GM12878 (cell line): ENCODE results near the gene ELP4. TPM values are rescaled to one million over a fixed set of nuclear protein-coding genes. Genes with fewer than 3 reads are reported as not detected.
"Not testable (repeated sequence)": the region's sequence is repeated elsewhere in the genome, so short reads cannot be mapped to it uniquely, and the experiment has no call there.

Experiments used
- ATAC-seq: fragments of 200-7000 bp; cut with Tn5 transposase; 3 replicates; pipeline ENCODE4 v1.9.1; 2020; ENCODE audit warnings: mild to moderate bottlenecking, moderate library complexity
- BruUV-seq: library from RNA; stranded (reverse); fragments of 400-500 nt; replicated peaks from 2 replicates; lab custom pipeline; 2021; lab: Mats Ljungman, UMichigan
- CTCF ChIA-PET: fragments of 300-600 bp; sonication (Branson Sonifier 250); formaldehyde crosslinking; extraction: SDS; loops from one replicate; lab custom pipeline; 2021; ENCODE audit warnings: inconsistent platforms; lab: Yijun Ruan, JAX
- POLR2A ChIA-PET: fragments of 350-600 bp; formaldehyde crosslinking; extraction: SDS; loops from one replicate; lab custom pipeline; 2021; ENCODE audit warnings: inconsistent platforms; lab: Charles Lee
- RAD21 ChIA-PET: fragments of 300-600 bp; sonication (Branson Sonifier 250); formaldehyde crosslinking; loops from one replicate; lab custom pipeline; 2023; ENCODE audit warnings: antibody characterized with exemption; ENCODE audit not compliant: unreplicated experiment; lab: Charles Lee
- SMC1A ChIA-PET: fragments of 300-600 bp; sonication (Branson Sonifier 250); formaldehyde crosslinking; loops from one replicate; lab custom pipeline; 2023; ENCODE audit not compliant: unreplicated experiment, uncharacterized antibody; lab: Charles Lee
- DNase-seq: peaks from one replicate; pipeline ENCODE4 v3.0.0-alpha.2; 2011; ENCODE audit warnings: low read depth, low spot score
- FAIRE-seq: peaks from 3 replicates; lab custom pipeline; 2011; peaks lifted over from hg19 to GRCh38; lab: Jason Lieb, UNC
- H2AFZ ChIP-seq: 2 replicates; pipeline ENCODE4 v1.6.0; 2011; ENCODE audit warnings: low read depth, low read length, control low read depth; ENCODE audit not compliant: control insufficient read depth
- H3K27ac ChIP-seq: 2 replicates; pipeline ENCODE4 v1.5.1; 2011; ENCODE audit warnings: control low read depth; ENCODE audit not compliant: control insufficient read depth, insufficient read depth
- H3K27me3 ChIP-seq, 2 experiments: replicated peaks in 1 of 2; 2 replicates each; pipeline versions ENCODE4 v1.6.0 to v1.6.1; 2011; ENCODE audit warnings: low read length in 1 of 2; ENCODE audit not compliant: control insufficient read depth in 2 of 2, insufficient read depth in 2 of 2
- H3K36me3 ChIP-seq, 2 experiments: 2 replicates each; pipeline ENCODE4 v1.5.1; 2011; ENCODE audit warnings: low read length in 1 of 2; ENCODE audit not compliant: control insufficient read depth in 2 of 2, insufficient read depth in 2 of 2
- H3K4me1 ChIP-seq: 2 replicates; pipeline ENCODE4 v1.6.1; 2011; ENCODE audit warnings: mild to moderate bottlenecking, low read length, moderate library complexity, mixed read lengths; ENCODE audit not compliant: control insufficient read depth, insufficient read depth
- H3K4me2 ChIP-seq: 2 replicates; pipeline ENCODE4 v1.6.0; 2011; ENCODE audit warnings: control low read depth; ENCODE audit not compliant: control insufficient read depth, insufficient read depth
- H3K4me3 ChIP-seq: fragments of 200-600 bp; sonication (generic); 2 replicates; pipeline ENCODE4 v1.5.1; 2016
- H3K79me2 ChIP-seq: 2 replicates; pipeline ENCODE4 v1.6.0; 2011; ENCODE audit warnings: low read length; ENCODE audit not compliant: control insufficient read depth, insufficient read depth
- H3K9ac ChIP-seq: 2 replicates; pipeline ENCODE4 v1.8.0; 2011; ENCODE audit warnings: low read length, control low read depth, mixed read lengths; ENCODE audit not compliant: control insufficient read depth, insufficient read depth
- H3K9me3 ChIP-seq: replicated peaks from 3 replicates; pipeline ENCODE4 v1.5.1; 2011; ENCODE audit warnings: mild to moderate bottlenecking, low read length; ENCODE audit not compliant: control insufficient read depth, insufficient read depth
- H4K20me1 ChIP-seq: 2 replicates; pipeline ENCODE4 v1.6.0; 2011; ENCODE audit not compliant: control insufficient read depth, insufficient read depth
- ZNF274 ChIP-seq: IDR thresholded peaks from one replicate; pipeline ENCODE4 v1.8.0; 2011; ENCODE audit not compliant: insufficient read length, insufficient read depth
- WGBS: methylation state at CpG from one replicate; pipeline ENCODE4 v1.1.6; 2016; ENCODE audit warnings: low lambda C conversion rate; ENCODE audit not compliant: insufficient replicate concordance, insufficient coverage; ENCODE audit errors: missing lambda C conversion rate; 5-methylcytosine and 5-hydroxymethylcytosine counted together
- in situ Hi-C: fragments of 300-500 bp; cut with MboI; formaldehyde crosslinking; loops from 9 replicates; pipeline ENCODE4 v1.14.3; 2018; ENCODE audit warnings: mixed read lengths
- intact Hi-C: fragments of 100-400 bp; cut with micrococcal nuclease; formaldehyde crosslinking; loops from one replicate; pipeline ENCODE4 v1.14.2; 2022; ENCODE audit not compliant: unreplicated experiment
- polyA plus RNA-seq, 11 experiments: library from polyadenylated mRNA; depleted of rRNA in 4 of 11; unstranded in 6 of 11; stranded (reverse) in 5 of 11; fragments of >200 nt; fragmentation: Nextera tagmentation in 4 of 11; fragmentation: Illumina TruSeq in 1 of 11; extraction: Ambion mirVana in 4 of 11; extraction: Trizol in 1 of 11; gene quantifications; 1 replicate in 1 of 11; 2 replicates in 10 of 11; pipeline versions ENCODE4 v1.2.1 to v1.2.3, GENCODE V29; 2011 to 2016; ENCODE audit warnings: inconsistent platforms in 2 of 11, missing spikeins in 2 of 11, low read depth in 1 of 11
- total RNA-seq, 4 experiments: library from RNA; depleted of rRNA in 3 of 4; stranded (reverse); fragments of >200 nt in 3 of 4; fragmentation: Illumina TruSeq in 1 of 4; extraction: Trizol in 1 of 4; gene quantifications; 2 replicates each; pipeline versions ENCODE4 v1.2.1 to v1.2.3, GENCODE V29; 2013 to 2021

The ELP4 gene
- total and polyA plus RNA-seq, 10 of the 15 experiments (the other 5 are each of a cell fraction or from before 2014, with no cell fraction given): 17.7 to 36.1 (median 27.0) TPM

DNA sequence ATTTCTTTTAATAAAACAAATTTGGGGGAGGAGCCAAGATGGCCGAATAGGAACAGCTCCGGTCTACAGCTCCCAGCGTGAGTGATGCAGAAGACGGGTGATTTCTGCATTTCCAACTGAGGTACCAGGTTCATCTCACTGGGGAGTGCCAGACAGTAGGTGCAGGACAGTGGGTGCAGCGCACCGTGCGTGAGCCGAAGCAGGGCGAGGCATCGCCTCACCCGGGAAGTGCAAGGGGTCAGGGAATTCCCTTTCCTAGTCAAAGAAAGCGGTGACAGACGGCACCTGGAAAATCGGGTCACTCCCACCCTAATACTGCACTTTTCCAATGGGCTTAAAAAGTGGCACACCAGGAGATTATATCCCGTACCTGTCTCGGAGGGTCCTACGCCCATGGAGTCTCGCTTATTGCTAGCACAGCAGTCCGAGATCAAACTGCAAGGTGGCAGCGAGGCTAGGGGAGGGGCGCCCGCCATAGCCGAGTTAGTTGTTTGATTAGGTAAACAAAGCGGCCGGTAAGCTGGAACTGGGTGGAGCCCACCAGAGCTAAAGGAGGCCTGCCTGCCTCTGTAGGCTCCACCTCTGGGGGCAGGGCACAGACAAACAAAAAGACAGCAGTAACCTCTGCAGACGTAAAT is 231.3 kb downstream of the ELP4 start:
- H3K36me3 ChIP-seq, H2AFZ ChIP-seq, H3K27ac ChIP-seq, DNase-seq, BruUV-seq, POLR2A ChIA-PET, H4K20me1 ChIP-seq, CTCF ChIA-PET, RAD21 ChIA-PET, H3K4me2 ChIP-seq, H3K79me2 ChIP-seq, H3K4me1 ChIP-seq, FAIRE-seq, H3K4me3 ChIP-seq, intact Hi-C loops, H3K27me3 ChIP-seq, H3K9ac ChIP-seq, H3K9me3 ChIP-seq, SMC1A ChIA-PET, ATAC-seq, in situ Hi-C loops: not testable (repeated sequence)
- 95% methylated on average over 26 of the region's 26 CpGs for WGBS

DNA sequence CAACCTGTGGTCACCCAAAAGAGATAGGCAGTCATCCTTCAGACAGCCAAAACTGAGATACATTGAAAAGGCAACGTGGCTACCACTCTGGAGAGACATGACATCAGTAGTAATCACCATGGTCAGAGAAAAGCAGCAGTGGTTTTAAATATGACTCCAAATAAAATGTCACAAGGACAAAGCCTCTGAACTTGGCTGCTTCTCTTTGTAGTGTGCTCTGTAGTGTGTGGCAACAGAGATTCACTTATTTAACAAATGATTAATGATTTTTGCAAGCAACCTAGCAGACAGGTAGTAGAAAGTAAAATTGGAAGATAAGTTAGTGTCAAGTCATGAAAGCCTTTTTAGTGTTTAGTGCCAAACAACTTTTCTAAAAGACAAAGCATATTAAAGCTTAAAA is 238.0 kb downstream of the ELP4 start:
- in situ Hi-C loops (no loop called here), intact Hi-C loops (no loop called here)
- no peak overlapping the region for H3K4me2 ChIP-seq
- no peaks in the 10 kb centered on the region for H3K79me2 ChIP-seq
- SMC1A ChIA-PET: interaction anchor here (0.6 to 1.1 kb wide), 3 partner anchors 14 to 482 kb away, joined by 3 to 4 read pairs (median 3); no protein-coding TSS in a partner anchor
- no peak overlapping the region for H2AFZ ChIP-seq
- TF ChIP-seq ZNF274: no peak
- H3K9ac ChIP-seq: no peak overlapping the region
- RAD21 ChIA-PET: no interaction called here
- no peaks in the 10 kb centered on the region for H3K36me3 ChIP-seq
- H4K20me1 ChIP-seq: no peaks in the 10 kb centered on the region
- no peaks in the 10 kb centered on the region for H3K9me3 ChIP-seq
- H3K4me1 ChIP-seq: no peaks in the 10 kb centered on the region
- no TSS peak for BruUV-seq
- POLR2A ChIA-PET: no interaction called here
- H3K4me3 ChIP-seq: no peak overlapping the region
- H3K27ac ChIP-seq: no peak overlapping the region
- CTCF ChIA-PET: no interaction called here
- no peaks in the 10 kb centered on the region for H3K27me3 ChIP-seq
- DNase-seq: no peak
- WGBS: 40% methylated on average over 1 of the region's 1 CpG
- no peak for ATAC-seq
- FAIRE-seq: no peak
